GM18868 (cell line): ENCODE measurements around the gene LHFPL4.
"Not testable (repeated sequence)": the region's sequence is repeated elsewhere in the genome, so short reads cannot be mapped to it uniquely, and the experiment has no call there.

ENCODE experiments used
- ATAC-seq: cut with Tn5 transposase; IDR thresholded peaks from one replicate; pipeline ENCODE4 v1.9.1; 2021; ENCODE audit warnings: mild to moderate bottlenecking, moderate library complexity; ENCODE audit not compliant: unreplicated experiment

Gene LHFPL4

DNA sequence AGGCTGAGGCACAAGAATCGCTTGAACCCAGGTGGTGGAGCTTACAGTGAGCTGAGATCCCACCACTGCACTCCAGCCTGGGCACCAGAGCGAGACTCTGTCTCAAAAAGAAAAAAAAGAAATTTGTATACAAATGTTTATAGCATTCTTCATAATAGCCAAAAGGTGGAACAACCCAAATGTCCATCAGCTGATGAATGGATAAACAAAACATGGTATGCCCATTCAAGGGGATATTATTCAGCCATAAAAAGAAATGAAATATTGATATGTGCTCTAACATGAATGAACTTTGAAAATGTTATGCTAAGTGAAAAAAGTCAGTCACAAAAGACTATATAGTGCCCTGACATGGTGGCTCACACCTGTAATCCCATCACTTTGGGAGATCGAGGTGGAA is 11.4 kb downstream of the LHFPL4 start:
- ATAC-seq, result no peak

DNA sequence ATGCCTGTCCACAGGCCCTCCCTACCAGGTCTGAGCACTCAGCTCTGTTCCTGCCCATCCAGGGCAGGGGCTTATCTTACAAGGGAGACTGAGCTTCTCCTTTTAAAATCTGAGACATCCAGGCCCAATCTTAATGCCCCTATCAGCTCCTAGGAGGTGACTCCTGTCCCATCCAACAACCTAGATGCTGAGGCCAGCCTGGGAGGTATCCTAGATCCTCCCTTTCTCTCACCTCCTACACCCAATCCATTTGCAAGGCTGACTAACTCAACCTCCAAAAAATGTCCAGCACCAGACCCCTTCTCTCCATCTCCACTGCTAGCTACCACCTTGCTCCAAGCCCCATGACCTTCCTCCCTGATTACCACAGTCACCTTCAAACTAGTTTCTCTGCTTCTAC is 17.4 kb downstream of the LHFPL4 start:
- no peak for ATAC-seq

DNA sequence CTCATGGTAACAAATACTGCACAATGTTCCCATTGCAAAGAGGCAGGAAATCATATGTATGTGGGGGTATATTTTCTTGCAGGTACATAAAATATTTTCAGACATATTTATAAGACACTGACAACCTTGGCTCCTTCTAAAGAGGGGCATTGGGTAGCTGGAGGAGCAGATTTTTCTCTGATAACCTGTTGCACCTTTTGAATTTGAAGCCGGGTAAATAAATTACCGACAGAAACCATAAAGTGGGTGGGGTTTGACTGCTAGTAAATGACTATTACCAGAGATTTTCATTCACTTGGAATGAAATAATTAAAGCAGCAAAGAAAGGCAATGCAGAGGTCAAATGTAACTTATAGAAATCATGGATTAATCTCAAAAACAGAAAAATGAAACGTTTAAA is 19.2 kb downstream of the LHFPL4 start:
- no peak for ATAC-seq

DNA sequence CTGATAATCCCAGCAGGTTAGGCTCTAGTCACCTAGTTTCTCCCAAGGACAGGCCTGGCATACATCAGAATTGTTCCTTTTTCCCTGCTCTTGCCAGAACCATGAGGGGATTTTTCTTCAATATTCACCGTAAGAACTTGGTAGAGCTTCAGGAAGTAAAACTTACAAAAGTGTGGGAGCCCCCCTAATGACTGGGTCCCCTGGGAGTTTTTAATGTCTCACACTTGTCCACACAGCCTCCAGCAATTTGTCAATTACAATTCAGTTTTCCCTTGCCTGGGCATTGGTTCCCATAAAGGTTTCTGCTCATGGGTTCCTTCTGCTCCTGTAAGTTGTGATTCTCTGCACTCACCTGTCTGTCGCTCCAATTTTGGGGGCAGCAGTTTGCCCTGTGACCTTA is 28.5 kb downstream of the LHFPL4 start:
- no peak for ATAC-seq

DNA sequence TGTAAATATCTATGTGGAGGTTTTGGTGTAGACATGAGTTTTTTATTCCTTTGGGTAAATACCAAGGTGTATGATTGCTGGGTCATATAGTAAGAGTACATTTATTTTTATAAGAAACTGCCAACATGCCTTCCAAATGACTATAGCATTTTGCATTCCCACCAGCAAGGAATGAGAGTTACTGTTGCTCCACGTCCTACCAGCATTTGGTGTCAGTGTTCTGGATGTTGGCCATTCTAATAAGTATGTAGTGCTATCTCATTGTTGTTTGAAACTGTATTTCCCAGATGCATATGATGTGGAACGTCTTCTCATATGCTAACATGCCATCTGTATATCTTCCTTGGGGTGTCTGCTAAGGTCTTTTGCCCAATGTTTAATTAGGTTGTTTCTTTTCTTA is 38.7 kb downstream of the LHFPL4 start:
- no peak for ATAC-seq

DNA sequence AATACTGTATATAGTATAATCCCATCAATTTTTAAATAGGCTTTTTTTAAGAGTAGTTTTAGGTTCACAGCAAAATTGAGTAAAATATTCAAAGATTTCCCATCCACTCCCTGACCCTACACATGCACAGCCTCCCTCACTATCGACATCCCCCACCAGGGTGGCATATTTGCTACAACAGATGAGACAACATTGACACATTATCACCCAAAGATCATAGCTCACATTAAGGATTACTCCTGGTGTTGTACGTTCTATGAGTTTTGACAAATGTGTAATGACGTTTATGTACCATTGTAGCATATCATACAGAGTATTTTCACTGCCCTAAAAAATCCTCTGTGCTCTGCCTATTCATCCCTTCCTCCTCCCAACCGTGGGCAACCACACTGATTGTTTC is 39.3 kb downstream of the LHFPL4 start:
- no peak for ATAC-seq

DNA sequence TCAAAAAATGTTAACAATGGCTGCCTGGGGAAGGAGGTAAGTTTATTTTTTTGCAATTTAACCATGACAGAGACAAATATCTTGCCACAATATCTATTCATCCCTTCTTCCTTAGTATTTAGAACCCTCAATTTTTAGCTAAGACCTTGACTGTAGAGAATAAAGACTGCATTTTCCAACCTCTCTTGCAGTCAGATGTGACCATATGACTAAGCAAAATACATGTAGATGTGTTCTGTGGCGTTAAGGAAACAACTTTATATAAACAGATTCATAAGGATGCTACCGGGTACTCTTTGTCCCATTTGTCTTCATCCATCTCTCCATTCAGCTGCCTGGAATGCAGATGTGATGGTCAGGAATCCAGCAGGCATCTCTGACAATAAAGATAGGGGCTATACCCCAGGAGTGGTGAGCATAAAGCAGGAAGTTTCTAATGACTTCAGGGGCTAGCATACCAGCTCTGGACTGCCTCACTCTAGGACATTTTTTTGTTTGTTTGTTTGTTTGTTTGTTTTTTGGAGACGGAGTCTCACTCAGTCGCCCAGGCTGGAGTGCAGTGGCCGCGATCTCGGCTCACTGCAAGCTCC is 41.1 kb downstream of the LHFPL4 start:
- no peak for ATAC-seq

DNA sequence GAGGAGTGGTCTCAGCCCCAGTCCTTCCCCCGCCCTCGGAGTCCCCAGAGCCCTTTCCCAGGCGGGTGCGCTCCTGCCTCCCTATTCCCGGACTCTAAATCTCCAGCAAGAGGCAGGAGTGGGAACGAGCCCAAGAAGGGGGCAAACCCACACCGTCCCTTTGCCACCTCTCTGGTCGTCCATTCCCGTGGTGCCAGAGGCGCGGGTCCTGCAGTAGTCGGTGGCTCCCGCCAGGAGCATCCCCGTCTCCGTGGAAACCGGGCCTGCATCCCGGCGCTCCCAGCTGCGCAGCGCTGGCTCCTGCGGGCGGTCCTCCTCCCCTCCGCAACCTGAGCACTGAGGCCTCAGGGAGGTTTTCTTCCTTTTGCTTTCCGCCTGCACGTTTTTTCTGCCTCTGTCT is 44.8 kb downstream of the LHFPL4 start:
- no peak for ATAC-seq

DNA sequence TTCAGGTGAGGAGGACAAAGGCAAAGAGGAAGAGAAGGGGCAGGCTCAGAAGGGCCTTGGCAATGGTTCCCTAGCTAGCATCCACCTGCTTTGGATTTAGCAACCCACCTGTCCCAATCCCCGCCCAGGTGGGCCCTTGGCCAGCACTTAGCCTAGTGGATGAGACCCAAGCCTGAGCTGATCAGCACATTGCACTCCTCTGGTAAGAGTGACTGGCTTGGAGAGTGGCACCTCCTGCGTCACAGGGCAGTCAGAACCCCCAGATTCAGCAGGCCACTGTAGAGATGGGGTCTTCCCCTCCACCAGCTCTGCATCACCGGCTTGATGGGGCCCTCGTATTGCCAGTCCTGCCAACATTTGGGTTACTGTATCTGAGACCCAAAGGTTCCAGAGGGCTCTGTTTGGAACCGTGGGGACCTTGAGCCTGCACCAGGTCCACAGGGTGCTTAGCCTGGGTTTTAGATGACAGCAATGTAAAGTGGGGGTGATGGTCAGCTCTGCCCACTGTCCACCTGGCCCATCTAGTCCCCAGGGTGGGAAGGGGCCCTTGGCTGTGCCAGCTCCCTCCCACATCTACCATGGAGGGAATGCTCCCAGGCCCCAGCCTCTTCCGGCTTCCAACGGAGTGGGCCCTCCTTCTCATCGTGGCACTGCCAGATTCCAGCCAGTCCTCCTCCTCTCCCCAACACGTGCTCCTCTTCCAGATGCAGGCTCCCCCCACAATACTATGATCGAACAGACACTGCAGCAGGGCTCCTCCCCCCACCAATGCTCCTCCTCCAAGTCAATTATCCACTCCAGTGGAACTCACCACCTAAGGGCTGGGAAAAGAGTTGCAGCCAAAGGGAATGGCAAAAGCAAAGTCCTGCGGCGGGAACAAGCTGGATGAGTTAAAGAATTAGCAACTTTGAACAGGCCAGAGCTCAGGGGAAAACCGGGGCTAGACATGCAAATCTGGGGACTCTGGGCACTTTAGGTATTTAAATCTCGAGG is 45.7 kb downstream of the LHFPL4 start:
- no peak for ATAC-seq

DNA sequence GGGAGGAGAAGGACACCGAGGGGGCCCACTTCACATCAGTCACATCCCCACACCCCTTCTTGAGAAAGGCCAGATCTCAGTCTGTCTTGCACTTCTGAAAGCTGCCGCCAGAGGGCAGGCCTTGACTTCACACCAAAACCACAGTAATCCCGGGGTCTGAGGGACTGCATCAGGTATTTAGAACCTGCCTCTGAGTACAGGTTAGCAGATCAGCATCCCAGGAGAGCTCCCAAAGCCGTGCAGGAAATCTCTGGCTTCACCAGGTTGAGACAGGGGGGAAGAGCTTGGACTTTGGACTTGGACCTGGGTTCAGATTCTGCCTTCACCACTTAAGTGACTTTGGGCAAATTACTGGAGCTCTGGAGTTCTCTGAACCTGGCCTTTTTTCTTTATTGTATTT is 50.3 kb downstream of the LHFPL4 start:
- peak; percentile 57 for ATAC-seq

DNA sequence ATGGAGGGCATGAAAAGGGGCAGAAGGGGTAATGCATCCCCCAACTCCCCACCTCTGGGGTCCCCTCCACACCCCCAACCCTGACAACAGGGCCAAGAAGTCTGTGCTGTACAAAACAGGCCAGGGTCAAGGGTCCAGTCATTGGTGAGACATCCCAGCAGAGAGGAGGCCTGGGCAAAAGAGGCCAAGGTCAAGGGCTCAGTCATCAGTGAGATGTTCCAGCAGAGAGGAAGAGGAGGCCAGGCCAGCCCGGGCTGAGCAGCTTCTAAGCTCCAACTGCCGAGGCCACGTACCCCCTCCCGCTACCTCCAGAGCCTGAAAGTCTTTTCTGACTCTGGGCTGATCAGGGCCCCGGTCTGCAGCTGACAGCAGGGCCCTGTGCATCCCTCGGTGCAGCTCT is 52.4 kb downstream of the LHFPL4 start:
- no peak for ATAC-seq

DNA sequence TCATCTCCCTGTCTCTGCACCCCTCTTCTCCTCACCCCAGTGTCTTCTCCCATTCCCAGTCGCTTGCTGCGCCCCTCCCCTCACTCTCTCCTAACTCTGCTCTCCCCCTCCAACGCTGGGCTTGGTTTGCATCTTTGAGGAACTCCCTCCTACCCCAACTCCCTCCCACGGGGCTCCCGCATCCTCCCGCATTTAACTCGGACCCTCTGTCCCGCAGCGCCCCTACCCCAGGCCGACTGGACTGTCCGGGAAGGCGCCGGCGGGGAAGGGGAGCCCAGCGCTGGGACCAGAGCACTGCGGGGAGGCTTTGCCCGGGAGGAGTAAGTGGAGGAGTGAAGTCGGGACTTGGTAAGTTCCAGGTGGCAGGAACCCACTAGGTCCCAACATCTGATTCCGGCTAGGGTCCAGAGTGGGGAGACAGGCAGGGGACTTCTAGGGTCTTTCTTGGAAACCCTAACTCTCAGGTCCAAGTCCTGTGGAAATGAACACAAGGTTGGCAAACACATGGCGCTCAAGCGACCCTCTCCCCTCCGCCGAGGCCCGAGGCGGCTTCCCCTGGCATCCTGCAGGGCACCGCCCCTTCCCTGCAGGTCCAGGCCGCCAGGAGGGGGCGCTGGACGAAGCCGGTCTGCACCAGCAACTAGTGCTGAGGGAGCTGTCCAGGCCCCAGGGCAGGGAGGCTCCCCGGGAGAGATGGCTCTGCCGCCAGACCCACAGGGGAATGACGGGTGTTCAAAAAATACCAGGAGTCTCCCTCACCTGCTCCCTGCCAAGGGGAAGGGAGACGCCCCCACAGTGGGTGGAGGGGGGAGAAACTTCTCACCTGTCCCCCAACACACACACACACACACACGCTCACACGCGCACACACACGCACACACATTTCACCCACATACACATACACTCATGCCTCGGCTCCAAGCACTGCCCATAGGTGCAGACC is 53.2 kb downstream of the LHFPL4 start:
- peak; percentile 65 for ATAC-seq

DNA sequence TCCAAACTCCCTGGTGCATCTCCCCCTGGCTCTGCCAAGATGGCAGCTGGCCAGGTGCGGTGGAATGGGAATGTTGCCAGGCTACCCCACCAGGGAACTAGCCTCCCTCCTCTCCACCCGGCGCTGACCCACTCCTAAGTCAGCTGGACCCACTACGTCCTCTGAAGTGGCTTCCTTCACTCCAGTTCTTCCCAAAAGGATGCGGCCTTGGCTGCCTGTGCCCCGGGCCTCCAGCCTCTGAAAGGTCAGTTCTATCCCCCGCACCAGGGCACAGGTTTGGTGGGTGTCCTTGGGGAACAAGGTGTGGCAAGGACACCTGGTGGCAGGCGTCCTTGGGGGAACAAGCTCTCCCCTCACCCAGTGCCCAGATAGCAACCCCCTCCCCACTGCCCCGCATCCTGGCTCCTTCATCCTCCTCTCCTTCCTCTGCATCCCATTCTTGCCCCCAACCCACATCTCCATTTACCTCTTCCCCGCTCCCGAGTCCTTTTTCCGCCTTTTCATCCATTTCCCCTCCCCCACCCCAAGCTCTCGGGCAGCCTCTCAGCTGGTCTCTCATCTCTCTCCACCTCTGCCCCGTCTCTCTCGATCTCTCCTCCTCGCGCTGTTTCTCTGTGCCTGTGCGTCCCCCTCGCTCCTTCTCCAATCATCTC is 54.0 kb downstream of the LHFPL4 start:
- no peak for ATAC-seq

DNA sequence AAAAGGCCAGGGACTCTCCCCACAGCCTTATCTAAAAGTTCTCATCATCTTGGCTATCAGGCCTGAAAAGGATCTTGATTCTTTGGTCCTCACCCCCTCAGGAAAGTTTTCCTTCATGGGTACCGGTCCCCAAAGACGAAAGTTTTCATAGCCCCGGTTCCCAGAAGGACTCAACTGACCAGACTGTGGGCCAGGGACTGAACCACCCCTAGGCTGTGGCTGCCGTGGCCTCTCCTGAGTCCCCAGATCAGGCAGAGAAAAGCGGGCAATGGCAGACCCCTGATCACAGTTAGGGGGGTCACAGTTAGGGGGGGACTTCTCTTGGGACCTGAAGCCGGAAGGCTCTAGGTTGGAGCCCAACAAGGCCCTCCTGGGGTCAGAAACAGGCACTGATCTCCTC is 54.8 kb downstream of the LHFPL4 start:
- no peak for ATAC-seq

DNA sequence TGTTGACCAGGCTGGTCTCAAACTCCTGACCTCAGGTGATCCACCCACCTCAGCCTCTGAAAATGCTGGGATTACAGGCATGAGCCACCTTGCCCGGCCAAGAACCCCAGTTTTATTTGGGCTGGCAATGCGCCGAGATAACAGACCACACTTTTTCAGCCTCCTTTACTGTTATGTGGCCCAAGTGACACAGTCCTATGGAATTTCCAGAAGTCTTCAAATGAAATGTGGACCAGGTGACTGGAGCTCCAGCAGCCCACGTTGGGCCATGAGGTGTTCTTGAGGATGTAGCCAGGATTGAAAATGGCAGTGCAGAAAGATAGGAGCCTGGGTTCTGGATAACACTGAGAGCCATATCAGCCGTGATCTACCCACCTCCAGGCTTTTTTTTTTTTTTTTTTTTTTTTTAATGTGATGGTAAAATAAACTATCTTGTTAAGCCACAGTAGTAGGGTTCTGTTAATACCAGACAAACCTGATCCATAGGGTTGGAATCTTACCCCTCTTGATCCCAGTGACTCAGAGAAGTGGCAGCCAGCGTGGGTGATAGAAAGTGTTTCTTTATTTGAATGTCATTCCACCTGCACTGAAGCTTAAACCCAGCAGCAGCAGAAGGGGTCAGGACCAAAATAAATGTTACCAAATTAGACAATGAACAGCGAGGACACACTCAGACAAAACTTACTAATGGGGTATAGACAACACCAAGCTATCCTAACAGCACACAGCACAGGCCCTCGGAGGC is 55.6 kb downstream of the LHFPL4 start:
- ATAC-seq, result no peak

DNA sequence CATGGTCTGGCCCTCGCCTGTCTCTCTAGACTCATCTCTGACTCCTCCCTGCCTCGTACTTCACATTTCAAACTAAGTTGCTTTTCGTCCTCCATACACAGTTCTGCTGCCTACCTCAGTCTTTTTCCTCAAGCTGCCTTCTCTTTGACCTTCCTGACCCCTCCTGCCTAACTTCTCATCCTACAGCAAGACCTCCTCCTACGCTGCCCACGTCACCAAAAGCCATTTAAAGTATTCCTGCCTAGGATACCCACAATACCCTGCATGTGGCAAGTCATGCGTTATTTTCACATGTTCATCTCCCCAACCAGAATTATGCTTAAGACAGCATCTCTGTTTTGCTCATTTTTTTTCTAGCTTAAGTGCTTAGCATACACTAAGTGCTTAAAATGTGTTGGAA is 56.7 kb downstream of the LHFPL4 start:
- no peak for ATAC-seq

DNA sequence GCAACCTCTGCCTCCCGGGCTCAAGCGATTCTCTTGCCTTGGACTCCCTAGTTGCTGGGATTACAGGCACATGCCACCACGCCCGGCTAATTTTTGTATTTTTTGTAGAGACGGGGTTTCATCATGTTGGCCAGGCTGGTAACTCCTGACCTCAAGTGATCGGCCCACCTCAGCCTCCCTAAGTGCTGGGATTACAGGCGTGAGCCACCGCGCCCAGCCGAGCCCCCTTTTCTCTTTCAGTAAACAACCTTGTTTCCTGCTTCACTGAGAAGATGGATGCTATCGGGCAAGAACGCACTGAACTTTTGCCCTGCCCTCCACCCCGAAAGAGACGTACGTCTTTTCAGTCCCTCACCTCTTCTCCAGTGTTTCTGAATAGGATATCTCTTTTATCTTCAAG is 59.6 kb downstream of the LHFPL4 start:
- not testable (repeated sequence) for ATAC-seq

DNA sequence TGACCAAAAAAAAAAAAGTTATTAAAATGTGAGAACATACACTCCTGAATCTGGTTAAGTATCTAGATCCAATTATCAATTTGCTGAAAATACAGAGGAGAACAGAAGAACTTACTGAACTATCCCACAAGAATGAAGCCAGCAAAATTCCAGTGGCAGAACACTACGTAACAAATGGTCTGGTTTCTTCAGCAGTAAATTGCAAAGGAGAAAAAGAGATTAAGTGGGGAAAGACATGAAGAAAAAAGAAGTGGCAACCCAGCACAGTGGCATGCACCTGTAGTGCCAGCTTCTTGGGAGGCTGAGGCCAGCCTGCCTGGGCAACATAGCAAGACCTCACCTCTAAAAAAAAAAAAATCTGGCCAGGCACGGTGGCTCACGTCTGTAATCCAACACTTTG is 62.1 kb downstream of the LHFPL4 start:
- ATAC-seq, result no peak

DNA sequence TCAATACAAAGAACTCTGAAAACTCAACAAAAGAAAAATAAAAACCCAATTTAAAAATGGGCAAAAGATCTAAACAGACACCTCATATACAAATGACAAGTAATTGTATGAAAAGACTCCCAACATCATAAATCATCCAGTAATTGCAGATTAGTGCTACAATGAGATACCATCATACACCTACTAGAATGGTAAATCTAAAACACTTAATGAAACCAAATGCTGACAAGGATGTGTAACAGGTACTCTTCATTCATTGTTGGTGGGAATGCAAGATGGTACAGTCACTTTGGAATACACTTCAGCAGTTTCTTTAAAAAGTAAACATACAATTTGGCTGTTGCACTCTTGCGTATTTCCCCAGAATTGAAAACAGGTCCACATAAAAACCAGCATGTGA is 68.4 kb downstream of the LHFPL4 start:
- no peak for ATAC-seq

DNA sequence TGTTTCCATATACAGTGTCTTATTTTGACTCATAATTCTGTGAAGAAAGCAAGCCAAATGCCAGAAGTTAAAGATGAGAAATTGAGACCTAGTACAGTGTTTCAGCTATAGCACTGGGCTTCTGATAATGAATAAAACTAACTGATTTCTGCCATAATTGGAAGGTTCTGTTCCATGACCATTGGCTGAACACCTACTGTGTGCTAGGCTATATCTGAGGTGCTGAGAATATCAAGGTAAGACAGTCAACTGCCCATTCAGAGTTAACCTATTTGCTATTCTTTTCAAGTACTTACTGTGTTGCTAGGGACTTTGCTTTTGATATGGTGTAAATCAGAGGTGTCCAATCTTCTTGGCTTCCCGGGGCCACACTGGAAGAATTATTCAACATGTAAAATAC is 73.4 kb downstream of the LHFPL4 start:
- no peak for ATAC-seq
